ENCODE measurements around the gene EPS8L3.
"Not testable (repeated sequence)": the region's sequence is repeated elsewhere in the genome, so short reads cannot be mapped to it uniquely, and the experiment has no call there.

EPS8L3 gene

DNA sequence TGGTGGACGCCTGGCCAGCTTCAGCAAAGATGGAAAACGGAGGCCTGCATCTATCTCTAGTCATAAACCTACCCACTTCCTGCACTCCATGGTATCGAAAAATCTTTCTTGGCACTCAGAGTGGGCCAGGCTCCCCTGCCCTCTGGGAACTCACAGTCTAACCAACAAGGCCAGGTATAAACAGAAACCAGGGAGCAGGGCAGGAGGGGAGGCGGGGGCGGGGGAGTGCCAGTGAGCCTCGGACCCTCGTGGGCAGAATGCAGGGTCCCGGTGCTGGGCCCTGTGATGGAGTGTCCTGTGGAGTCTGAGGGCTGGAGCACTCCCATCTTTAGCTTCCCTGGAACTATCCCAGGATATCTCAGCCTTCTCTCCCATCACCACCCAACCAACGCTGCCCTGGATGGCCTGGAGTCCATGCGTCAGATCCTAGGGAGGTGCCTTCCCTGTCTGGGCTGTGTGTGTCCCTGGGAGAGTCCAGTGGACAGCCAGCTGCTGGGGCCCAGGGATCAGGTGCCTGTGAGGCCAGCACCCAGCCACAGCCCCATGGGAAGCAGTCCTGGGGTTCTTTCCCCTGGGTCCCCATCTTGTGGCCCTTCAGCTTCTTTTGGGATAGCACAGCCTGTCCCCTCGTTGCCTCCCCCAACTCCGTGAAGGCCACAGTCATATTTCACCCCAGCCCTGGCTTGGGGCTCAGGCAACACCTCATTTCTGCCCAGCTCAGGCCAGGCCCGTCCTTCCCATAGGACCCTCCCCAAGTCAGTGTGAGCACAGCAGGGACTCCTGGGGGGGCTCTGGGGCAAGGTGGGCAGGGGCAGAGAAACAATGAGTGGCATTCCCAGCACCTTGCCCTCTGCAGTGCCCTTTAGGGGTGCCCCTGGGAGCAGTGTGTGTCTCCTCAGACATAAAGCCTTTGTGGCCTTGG, 1.1 kb upstream of the EPS8L3 start:
- no peak for DNase-seq (ENCODE audit: low spot score)

DNA sequence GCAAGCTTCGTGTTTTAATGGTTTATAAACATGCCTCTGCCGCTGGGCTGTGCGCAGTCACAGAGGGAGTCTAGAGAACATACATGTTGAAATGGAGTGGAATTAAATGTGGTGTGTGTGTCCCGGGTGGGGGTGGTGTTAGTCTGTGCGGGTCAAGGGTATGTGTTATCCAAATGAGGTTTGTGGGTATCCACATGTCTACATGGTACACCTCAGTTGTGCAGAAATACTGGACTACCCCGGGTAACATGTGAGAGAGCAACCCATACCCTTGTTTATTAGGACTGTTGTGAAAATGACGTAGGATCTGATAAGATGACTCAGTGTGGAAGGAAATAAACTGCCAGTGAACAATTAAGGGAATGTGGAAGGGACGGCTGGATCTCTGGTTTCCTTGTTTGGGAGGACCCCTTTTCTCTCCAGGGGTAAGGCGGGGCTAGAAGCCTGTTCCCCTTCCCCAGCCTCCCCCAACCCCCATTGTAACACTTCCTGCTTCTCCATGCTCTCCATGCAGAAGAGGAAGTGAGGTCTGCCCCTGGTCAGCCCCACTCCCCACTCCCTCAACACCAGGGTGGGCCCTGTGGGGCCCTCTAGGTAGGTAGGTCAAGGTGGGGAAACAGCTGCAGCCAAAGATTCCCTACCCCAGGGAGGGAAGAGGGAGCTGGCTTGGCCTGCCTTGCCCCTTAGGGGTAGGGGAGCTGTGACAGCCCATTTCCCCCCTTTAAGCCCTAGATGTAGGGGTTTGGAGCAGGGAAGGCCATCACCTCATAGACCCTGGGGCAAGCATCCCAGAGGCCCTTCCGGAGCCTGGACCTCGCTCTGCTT, 690 bp downstream of the EPS8L3 start:
- DNase-seq (ENCODE audit: low spot score), result peak; percentile 34

GRCh38 chr1:109762039-109762585, 1.6 kb downstream of the EPS8L3 start:
- no peak for DNase-seq (ENCODE audit: low spot score)

DNA sequence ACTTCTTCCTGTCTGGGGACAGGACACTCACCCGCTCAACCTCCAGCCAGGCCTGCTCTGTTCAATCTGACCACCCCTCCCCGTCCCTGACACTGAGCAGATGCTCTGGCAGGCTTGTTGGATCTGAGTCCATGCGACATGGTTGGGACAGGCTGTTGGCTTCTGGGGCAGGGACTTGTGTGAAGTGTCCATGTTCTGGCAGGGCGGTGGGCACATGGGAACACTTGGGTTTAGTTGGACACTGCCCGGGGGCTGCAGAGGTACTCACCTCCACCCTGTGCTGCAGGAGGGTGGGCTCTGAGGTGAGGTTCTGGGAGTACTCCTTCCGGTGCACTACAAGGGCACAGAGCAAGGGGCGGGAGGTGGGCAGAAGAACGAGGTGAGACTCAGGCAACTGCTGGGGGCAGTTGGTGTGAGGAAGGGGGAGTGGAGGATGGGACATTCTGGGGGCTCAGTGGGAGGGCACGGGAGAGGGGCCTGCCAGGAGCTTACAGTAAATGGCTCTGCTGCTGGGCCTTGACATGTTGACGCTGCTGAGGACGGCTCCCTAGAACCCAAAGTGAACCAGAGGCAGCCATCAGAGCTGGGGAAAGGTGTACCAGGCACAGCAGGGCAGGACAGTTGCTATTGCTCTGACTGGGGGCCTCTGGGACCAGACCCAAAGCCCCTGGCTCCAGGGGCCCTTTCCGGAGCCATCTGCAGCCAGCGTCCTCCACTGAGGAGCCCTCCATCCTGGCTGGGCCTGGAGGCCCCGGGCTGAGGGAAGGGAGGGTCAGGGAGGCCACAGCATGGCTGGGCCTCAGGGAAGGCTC, 2.3 kb downstream of the EPS8L3 start:
- no peak for DNase-seq (ENCODE audit: low spot score)

- no peak for DNase-seq (ENCODE audit: low spot score)
Measured at GRCh38 chr1:109760581-109761226, 3.0 kb downstream of the EPS8L3 start.

DNA sequence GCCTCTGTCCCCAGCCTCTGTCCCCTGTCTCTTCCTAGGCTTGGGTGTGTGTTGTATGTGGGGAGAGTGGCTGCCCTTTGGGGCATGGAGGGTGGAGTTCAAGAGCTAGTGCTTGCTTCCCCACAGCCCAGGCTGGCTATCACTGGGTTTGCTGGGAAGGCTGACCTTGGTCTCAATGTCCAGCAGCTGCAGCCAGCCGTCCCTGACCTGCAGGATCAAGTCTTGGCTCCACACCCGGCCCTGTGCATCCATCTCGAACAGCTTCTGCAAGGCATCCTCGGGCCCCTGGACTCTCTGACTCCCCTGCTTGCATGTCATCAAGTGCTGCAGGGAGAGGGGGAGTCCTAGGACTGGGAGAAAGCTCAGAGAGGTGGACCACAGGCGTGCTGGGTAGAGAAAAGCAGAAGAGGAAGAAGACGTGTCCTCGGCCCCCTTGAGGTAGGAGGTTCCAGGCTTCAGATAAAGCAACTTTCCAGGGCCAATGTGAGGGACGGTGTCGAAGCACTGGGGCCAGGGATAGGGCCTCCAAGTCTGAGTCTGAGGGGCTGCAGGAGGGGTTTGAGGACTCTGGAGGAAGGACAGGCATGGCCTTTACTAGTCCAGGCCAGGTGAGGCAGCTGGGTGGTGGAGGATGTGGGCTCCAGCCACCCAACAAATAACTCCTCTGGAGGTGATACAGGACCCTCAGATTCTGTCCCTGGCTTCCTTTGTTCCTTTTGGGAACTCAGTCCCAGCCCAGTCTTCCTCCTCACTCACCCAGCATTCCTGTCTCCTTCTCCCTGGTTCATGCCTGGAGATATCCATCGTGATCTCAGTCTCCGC, 4.0 kb downstream of the EPS8L3 start:
- DNase-seq (ENCODE audit: low spot score), result no peak

- no peak for DNase-seq (ENCODE audit: low spot score)
Measured at GRCh38 chr1:109757936-109758786, 5.6 kb downstream of the EPS8L3 start.

DNA sequence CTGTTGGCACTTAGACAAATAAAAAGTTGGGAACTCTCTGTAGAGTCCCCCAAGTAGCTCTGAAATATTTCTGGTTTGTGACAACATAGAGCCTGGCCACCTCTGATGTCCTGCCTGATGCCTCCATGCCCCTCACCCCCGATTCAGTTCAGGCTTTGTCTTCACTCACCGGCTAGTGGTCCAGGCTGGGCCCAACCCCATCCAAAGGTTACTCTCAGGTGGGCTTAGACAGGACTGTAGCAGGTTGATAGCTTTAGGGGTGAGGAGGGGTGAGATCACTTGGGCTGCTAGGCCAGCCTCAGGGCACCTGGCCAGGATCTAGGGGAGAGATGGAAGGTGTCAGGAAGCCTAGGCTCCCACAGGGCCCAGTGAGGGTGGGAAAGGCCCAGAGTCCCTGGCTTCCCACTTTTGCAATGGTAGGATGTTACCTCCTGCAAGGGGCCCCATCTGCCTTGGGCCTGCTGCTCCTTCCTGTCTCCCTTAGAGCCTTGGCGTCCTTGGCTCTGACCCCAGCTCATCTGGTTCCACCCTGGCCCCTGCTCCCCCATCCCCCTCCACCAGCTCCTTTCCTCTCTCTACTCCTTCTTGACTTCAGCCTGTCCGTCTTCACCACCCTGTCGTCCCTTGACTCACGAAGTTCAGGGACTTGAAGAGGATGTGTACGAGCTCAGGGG, 6.7 kb downstream of the EPS8L3 start:
- DNase-seq (ENCODE audit: low spot score), result no peak

DNA sequence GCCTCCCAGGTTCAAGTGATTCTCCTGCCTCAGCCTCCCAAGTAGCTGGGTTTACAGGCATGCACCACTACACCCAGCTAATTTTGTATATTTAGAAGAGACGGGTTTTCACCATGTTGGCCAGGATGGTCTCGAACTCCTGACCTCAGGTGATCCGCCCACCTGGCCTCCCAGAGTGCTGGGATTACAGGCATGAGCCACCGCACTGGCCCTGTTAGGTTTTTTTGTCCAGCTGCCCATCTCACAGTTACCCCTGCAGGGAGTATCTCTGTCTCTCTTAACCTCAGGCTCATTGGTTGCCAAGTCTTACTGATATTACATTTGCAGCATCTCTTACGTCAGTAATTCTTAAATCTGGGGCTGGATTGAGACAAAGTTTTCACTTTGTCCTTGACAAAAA, 7.4 kb downstream of the EPS8L3 start:
- DNase-seq (ENCODE audit: low spot score), result not testable (repeated sequence)

DNA sequence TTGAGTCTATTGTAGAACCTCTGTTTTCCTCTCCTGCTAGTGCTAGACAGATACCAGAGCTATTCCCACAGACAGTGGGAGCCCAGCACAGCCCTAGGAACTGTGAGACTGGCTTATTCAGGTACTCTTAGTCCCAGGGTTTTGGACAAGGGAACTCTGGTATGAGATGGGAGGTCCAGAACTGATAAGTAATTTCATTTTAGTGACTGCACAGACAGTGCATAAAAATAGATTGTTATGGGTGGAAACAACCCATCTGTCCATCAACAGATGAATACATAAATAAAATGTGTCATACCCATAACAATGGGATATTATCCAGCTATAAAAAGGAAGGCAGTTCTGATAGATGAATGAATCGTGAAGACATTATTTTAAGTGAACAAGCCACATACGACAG, 9.0 kb downstream of the EPS8L3 start:
- no peak for DNase-seq (ENCODE audit: low spot score)

DNA sequence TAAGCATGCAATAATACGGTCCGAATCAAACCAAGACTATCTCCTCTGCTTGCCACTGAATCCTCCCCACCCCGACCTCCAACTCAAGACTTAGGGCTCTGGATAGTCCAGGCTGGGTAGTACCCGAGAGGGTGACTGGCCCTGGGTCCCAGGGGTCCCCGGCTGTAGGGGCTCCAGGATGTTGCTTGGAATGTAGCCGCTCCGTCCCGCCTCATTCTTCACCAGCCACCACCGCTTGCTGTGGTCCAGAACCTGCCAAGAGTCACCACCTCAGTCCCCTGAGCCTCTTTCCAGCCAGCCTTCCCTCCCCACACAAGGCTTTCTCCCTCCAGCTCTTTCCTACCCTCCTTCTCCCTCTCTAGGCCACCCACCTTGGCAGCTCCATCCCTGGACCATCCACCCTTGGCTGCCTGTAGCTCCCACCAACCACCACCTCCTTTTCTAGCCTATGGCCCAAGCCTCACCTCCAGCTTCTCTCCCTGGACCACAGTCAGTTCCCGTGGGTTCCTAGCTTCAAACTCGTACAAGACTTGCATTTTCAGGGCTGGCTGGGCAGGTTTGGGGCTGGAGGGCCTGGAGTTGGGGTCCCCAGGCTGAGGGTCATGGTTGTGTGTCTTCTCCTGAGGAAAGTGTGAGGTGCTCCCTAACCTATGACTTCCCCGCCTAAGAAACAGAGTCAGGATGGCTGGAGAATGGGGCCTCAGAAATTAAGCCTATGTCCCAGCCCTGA, 12.0 kb downstream of the EPS8L3 start:
- no peak for DNase-seq (ENCODE audit: low spot score)

GRCh38 chr1:109750920-109751319, 12.8 kb downstream of the EPS8L3 start:
- no peak for DNase-seq (ENCODE audit: low spot score)

DNA sequence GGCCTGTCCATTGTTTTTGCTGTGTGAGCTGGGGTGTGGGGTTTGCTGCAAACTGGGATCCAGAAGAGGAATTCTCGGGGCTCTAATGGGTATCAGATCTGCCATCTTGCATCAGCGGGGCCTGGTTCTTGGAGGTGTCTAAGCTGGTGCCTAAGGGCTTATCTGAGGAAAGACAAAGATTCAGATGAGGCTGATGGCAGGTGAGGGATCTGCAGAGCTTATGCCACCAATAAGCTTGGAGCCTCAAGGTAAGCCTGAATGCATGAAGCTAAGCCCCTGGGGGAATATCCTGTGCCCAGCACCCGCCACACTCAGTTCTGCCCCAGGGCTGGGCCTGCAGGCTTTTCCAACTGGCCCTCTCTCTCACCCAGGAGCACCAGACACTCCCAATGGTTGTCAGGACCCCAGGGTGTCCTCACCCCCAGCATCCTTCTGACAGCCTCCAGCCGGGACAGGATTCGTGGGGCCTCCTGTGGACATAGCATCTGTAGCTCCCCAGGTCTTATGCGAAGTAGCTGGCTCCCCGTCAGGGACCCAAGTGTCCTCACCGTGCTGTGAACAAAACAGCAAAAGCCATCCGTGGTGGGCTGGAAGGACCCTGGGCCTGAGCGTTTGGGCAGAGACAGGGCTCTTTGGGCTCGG, 13.4 kb downstream of the EPS8L3 start:
- no peak for DNase-seq (ENCODE audit: low spot score)

DNA sequence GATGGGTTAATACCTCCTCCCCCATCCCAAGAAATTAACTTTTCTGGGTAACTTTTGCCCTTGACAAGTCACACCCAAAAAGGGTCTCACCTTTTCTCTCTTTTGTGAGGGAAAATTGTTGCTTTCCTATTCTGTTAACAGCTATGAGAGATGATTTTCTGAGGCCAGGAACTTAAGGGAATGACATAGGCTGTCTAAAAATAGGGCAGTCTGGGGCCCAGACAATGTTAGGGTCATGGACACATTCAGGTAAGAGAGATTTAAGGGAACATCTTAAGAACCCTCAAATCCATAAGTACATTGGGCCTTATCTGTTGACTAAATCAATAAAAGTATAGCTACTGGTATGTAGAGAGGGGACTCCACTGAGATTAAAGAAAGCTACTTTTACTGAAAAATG, 14.5 kb downstream of the EPS8L3 start:
- DNase-seq (ENCODE audit: low spot score), result no peak

- DNase-seq (ENCODE audit: low spot score), result not testable (repeated sequence)
Measured at GRCh38 chr1:109748311-109748710, 15.4 kb downstream of the EPS8L3 start.

- no peak for DNase-seq (ENCODE audit: low spot score)
Measured at GRCh38 chr1:109740615-109741373, 22.9 kb downstream of the EPS8L3 start, which contains the start of gene GSTM3. Gene GSTM3, minus strand, starts transcription at chr1:109741038. Its CDS starts 751 bp downstream, at chr1:109740287.
